K562 (cell line): ENCODE data around the gene NEIL1. TPM values are rescaled to one million over a fixed set of nuclear protein-coding genes. Genes with fewer than 3 reads are reported as not detected.
A peak's percentile ranks its signal among the peaks of the same experiment; 100 is the strongest.

ENCODE experiments used
- BRD4 ChIP-seq: fragments of 200-600 bp; sonication (generic); IDR thresholded peaks from 2 replicates; pipeline ENCODE4 v1.6.1; 2017; ENCODE audit warnings: inconsistent platforms
- DACH1 ChIP-seq: fragments of 450-650 bp; IDR thresholded peaks from 2 replicates; pipeline ENCODE4 v1.6.1; 2018; ENCODE audit not compliant: partially characterized antibody
- E2F1 ChIP-seq: sonication (generic); formaldehyde crosslinking; IDR thresholded peaks from 2 replicates; pipeline ENCODE4 v1.8.1; 2023; ENCODE audit warnings: mild to moderate bottlenecking, missing genetic modification reagents, moderate library complexity
- ELK3 ChIP-seq: fragments of 450-650 bp; formaldehyde crosslinking; IDR thresholded peaks from 2 replicates; pipeline ENCODE4 v1.4.0; 2020; ENCODE audit warnings: mild to moderate bottlenecking
- HBP1 ChIP-seq: fragments of 450-650 bp; formaldehyde crosslinking; IDR thresholded peaks from 2 replicates; pipeline ENCODE4 v1.4.0; 2022; ENCODE audit warnings: missing genetic modification characterization
- HDAC1 ChIP-seq, 2 experiments: fragments of 450-650 bp; IDR thresholded peaks; 2 replicates each; pipeline ENCODE4 v1.6.1; 2016 to 2017; ENCODE audit warnings: inconsistent platforms in 1 of 2, mild to moderate bottlenecking in 1 of 2, moderate library complexity in 1 of 2
- HIVEP1 ChIP-seq: fragments of 250-450 bp; sonication (Bioruptor Pico); IDR thresholded peaks from 2 replicates; pipeline ENCODE4 v1.4.0; 2020; ENCODE audit warnings: mild to moderate bottlenecking
- JUNB ChIP-seq: fragments of 450-650 bp; formaldehyde crosslinking; conservative IDR thresholded peaks from 2 replicates; pipeline ENCODE4 v1.4.0; 2020; ENCODE audit warnings: mild to moderate bottlenecking
- MEF2A ChIP-seq: IDR thresholded peaks from 2 replicates; pipeline ENCODE4 v1.6.1; 2011; ENCODE audit warnings: low read depth, mild to moderate bottlenecking, low read length, moderate library complexity; ENCODE audit not compliant: control insufficient read depth
- NCOA1 ChIP-seq: fragments of 450-650 bp; IDR thresholded peaks from 2 replicates; pipeline ENCODE4 v1.6.1; 2016; ENCODE audit warnings: low read depth
- PRDM10 ChIP-seq: fragments of 450-650 bp; IDR thresholded peaks from 2 replicates; pipeline ENCODE4 v1.6.1; 2018; ENCODE audit not compliant: partially characterized antibody
- PTRF ChIP-seq: fragments of 450-650 bp; IDR thresholded peaks from 2 replicates; pipeline ENCODE4 v1.6.1; 2016; ENCODE audit warnings: mild to moderate bottlenecking, missing genetic modification characterization, missing compliant biosample characterization
- SETDB1 ChIP-seq: IDR thresholded peaks from one replicate; pipeline ENCODE4 v1.6.1; 2012; ENCODE audit warnings: low read length, control low read depth, inconsistent platforms
- ZBTB26 ChIP-seq: fragments of 450-650 bp; formaldehyde crosslinking; IDR thresholded peaks from 2 replicates; pipeline ENCODE4 v1.4.0; 2022; ENCODE audit warnings: missing genetic modification characterization
- ZNF282 ChIP-seq: sonication (generic); formaldehyde crosslinking; IDR thresholded peaks from 2 replicates; pipeline ENCODE4 v1.8.1; 2023; ENCODE audit warnings: missing genetic modification reagents
- ZNF431 ChIP-seq: sonication (generic); formaldehyde crosslinking; IDR thresholded peaks from 2 replicates; pipeline ENCODE4 v1.8.0; 2022; ENCODE audit warnings: mild to moderate bottlenecking, missing genetic modification reagents
- ZNF644 ChIP-seq: fragments of 200-800 bp; sonication (Bioruptor generic); IDR thresholded peaks from 2 replicates; pipeline ENCODE4 v1.6.1; 2016; ENCODE audit warnings: low read depth, missing genetic modification characterization, missing compliant biosample characterization
- polyA plus RNA-seq, 8 experiments: library from polyadenylated mRNA; depleted of rRNA in 4 of 8; stranded (reverse) in 5 of 8; unstranded in 3 of 8; fragments of >200 nt; fragmentation: Nextera tagmentation in 2 of 8; fragmentation: Illumina TruSeq in 1 of 8; extraction: Ambion mirVana in 2 of 8; extraction: Trizol in 1 of 8; gene quantifications; 2 replicates each; pipeline versions ENCODE4 v1.2.1 to v1.2.3, GENCODE V29; 2011 to 2014; ENCODE audit warnings: inconsistent platforms in 1 of 8, missing spikeins in 1 of 8
- total RNA-seq, 7 experiments: library from RNA; depleted of rRNA in 6 of 7; stranded (reverse); fragments of >200 nt in 6 of 7; fragmentation: Illumina TruSeq in 2 of 7; extraction: Trizol in 2 of 7; gene quantifications; 2 replicates each; pipeline versions ENCODE4 v1.2.1 to v1.2.3, GENCODE V29; 2011 to 2021; ENCODE audit warnings: low replicate concordance in 1 of 7
- TF ChIP-seq, protein P1 (sequence below): sonication (generic); formaldehyde crosslinking; IDR thresholded peaks from 2 replicates; pipeline ENCODE4 v1.9.0; 2022; ENCODE audit warnings: mild to moderate bottlenecking, missing genetic modification reagents

The NEIL1 gene
- total and polyA plus RNA-seq, 9 of the 15 experiments (the other 6 are each of a cell fraction or from before 2014, with no cell fraction given) = 0.14 to 4.3 (median 2.4) TPM

- 0 out of 2 replicates have a peak, but pooled peaks have one; percentile 15 for TF ChIP-seq ZNF431 (CRISPR knock-in tag)
- peak; percentile 35 for TF ChIP-seq DACH1
- TF ChIP-seq HBP1 = no peak; the same call in 1 of the 2 replicates
- peak; percentile 61; the same call in 1 of the 2 replicates for TF ChIP-seq E2F1
- TF ChIP-seq JUNB = peak; percentile 48; the same call in 1 of the 2 replicates
- peak in 1 of 2 experiments; percentile 84; a peak in 2 of 4 replicates for TF ChIP-seq HDAC1 (IDR thresholded peaks at IDR 0.05)
- TF ChIP-seq ZNF282 = no peak
- no peak for TF ChIP-seq SETDB1
- no peak for TF ChIP-seq ZNF644 (tag)
- TF ChIP-seq, protein P1, sequence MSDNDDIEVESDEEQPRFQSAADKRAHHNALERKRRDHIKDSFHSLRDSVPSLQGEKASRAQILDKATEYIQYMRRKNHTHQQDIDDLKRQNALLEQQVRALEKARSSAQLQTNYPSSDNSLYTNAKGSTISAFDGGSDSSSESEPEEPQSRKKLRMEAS = 0 out of 2 replicates have a peak, but pooled peaks have one; percentile 64
- no peak for TF ChIP-seq ZBTB26 (CRISPR knock-in tag)
- 0 out of 2 replicates have a peak, but pooled peaks have one; percentile 6 for TF ChIP-seq HIVEP1 (CRISPR knock-in tag)
- peak; percentile 86 for TF ChIP-seq BRD4
- TF ChIP-seq ELK3 (CRISPR knock-in tag) = no peak
- peak; percentile 78 for TF ChIP-seq PRDM10
- no peak for TF ChIP-seq PTRF (tag)
- peak; percentile 99 for TF ChIP-seq NCOA1
- 0 out of 2 replicates have a peak, but pooled peaks have one; percentile 55 for TF ChIP-seq MEF2A
These were observed 21.3 kb downstream of the NEIL1 start, which contains the start of gene MAN2C1 (continued) for GRCh38 chr15:75367913-75368688.
